ENCODE results near the gene C10orf95. TPM values are rescaled to one million over a fixed set of nuclear protein-coding genes. Genes with fewer than 3 reads are reported as not detected.

Gene C10orf95
- polyA plus RNA-seq, 2 of the 4 experiments (the other 2 are of a cell fraction) = 0.12 to 0.13 TPM

- ATAC-seq (no peak), DNase-seq (ENCODE audit: low read depth in 1 of 2, low spot score in 1 of 2) (no peak), FAIRE-seq (no peak)
- H3K4me2 ChIP-seq = no peak overlapping the region
- TF ChIP-seq HOXB5 (CRISPR knock-in tag; IDR thresholded peaks at IDR 0.05) (no peak), RFX5 (IDR thresholded peaks at IDR 0.05) (no peak), CHD4 (IDR thresholded peaks at IDR 0.05; ENCODE audit: borderline replicate concordance) (no peak), EHMT2 (IDR thresholded peaks at IDR 0.05; ENCODE audit: low read depth) (no peak), NR3C1 (IDR thresholded peaks at IDR 0.05) (no peak), HDAC2 (IDR thresholded peaks at IDR 0.05) (no peak), KDM5A (IDR thresholded peaks at IDR 0.05) (no peak), TP53 (CRISPR knock-in tag; IDR thresholded peaks at IDR 0.05) (no peak), CBX8 (IDR thresholded peaks at IDR 0.05) (no peak)
- H3K9me3 ChIP-seq = no peaks in the 10 kb centered on the region
- peaks cover 12% of the 10 kb centered on the region for H3K4me1 ChIP-seq
- WGBS (ENCODE audit: missing lambda C conversion rate) = 91% methylated on average over 1 of the region's 1 CpG
- ChIA-PET CTCF (interaction anchor here (0.9 to 17.4 kb wide), 7 partner anchors 9 to 194 kb away, joined by 3 to 337 read pairs (median 54); partner anchors contain the start of genes CUEDC2, NFKB2 and SUFU), POLR2A (interaction anchor here (0.7 kb wide), 1 partner anchor 20 kb away, joined by 3 read pairs; no protein-coding TSS in a partner anchor)
- no peak overlapping the region for H3K4me3 ChIP-seq
- no peak overlapping the region for H3K27ac ChIP-seq
Observed at GRCh38 chr10:102425444-102425843, 25.9 kb downstream of the C10orf95 start.

GRCh38 chr10:102424916-102425315, 26.4 kb downstream of the C10orf95 start:
- no peak overlapping the region for H3K27ac ChIP-seq
- no peak for FAIRE-seq
- DNase-seq (ENCODE audit: low read depth in 1 of 2, low spot score in 1 of 2) = no peak
- no peak overlapping the region for H3K4me3 ChIP-seq
- CTCF ChIA-PET = interaction anchor here (2.2 to 17.4 kb wide), 7 partner anchors 10 to 256 kb away, joined by 10 to 337 read pairs (median 54); partner anchors contain the start of genes CUEDC2 and NFKB2
- TF ChIP-seq HOXB5 (CRISPR knock-in tag; IDR thresholded peaks at IDR 0.05) = no peak
- TF ChIP-seq MAX (IDR thresholded peaks at IDR 0.05) = no peak
- no peak for TF ChIP-seq RFX5 (IDR thresholded peaks at IDR 0.05)
- TF ChIP-seq FOSL2 (IDR thresholded peaks at IDR 0.05) = no peak
- no peak for TF ChIP-seq FOSL2 (CRISPR knock-in tag; IDR thresholded peaks at IDR 0.05)
- no peak for TF ChIP-seq EP300 (IDR thresholded peaks at IDR 0.05)
- TF ChIP-seq JUN (IDR thresholded peaks at IDR 0.05) = no peak
- no peak for TF ChIP-seq HOXB13 (CRISPR knock-in tag; IDR thresholded peaks at IDR 0.05; ENCODE audit: low read depth)
- no peak for ATAC-seq
- POLR2A ChIA-PET = no interaction called here
- WGBS (ENCODE audit: missing lambda C conversion rate) = 89% methylated on average over 6 of the region's 6 CpGs
- H3K4me1 ChIP-seq = peaks cover 16% of the 10 kb centered on the region
- H3K4me2 ChIP-seq = no peak overlapping the region
- no peaks in the 10 kb centered on the region for H3K9me3 ChIP-seq

GRCh38 chr10:102424145-102424544, 27.2 kb downstream of the C10orf95 start:
- Histone ChIP-seq H3K4me3 (no peak overlapping the region), H3K4me2 (no peak overlapping the region), H3K27ac (no peak overlapping the region), H3K9me3 (no peaks in the 10 kb centered on the region), H3K4me1 (peaks cover 22% of the 10 kb centered on the region)
- ATAC-seq = no peak
- DNase-seq (ENCODE audit: low read depth in 1 of 2, low spot score in 1 of 2) = no peak
- ChIA-PET CTCF (interaction anchor here (1.0 to 17.4 kb wide), 16 partner anchors 11 to 257 kb away, joined by 3 to 337 read pairs (median 14); partner anchors contain the start of genes C10orf95, CUEDC2 and NFKB2), POLR2A (interaction anchor here (1.3 kb wide), 1 partner anchor 8 kb away, joined by 4 read pairs; the partner anchor contains the start of gene CUEDC2)
- WGBS (ENCODE audit: missing lambda C conversion rate) = 86% methylated on average over 8 of the region's 9 CpGs
- no peak for FAIRE-seq
- TF ChIP-seq HES2 (IDR thresholded peaks at IDR 0.05) = no peak
- TF ChIP-seq NPAS2 (CRISPR knock-in tag; IDR thresholded peaks at IDR 0.05; ENCODE audit: borderline replicate concordance) = no peak
- TF ChIP-seq HMGXB4 (CRISPR knock-in tag; IDR thresholded peaks at IDR 0.05; ENCODE audit: borderline replicate concordance) = no peak
- TF ChIP-seq RAD21 (conservative IDR thresholded peaks at IDR 0.05 in 1 of 2, IDR thresholded peaks at IDR 0.05 in 1 of 2) = no peak

Data from A549 (cell line).